GM18511 (cell line): ENCODE measurements around the gene KLHL14.
"Not testable (repeated sequence)": the region's sequence is repeated elsewhere in the genome, so short reads cannot be mapped to it uniquely, and the experiment has no call there.

Experiments
- ATAC-seq: cut with Tn5 transposase; IDR thresholded peaks from one replicate; pipeline ENCODE4 v1.9.1; 2021; ENCODE audit warnings: mild to moderate bottlenecking, moderate library complexity; ENCODE audit not compliant: unreplicated experiment

The KLHL14 gene

DNA sequence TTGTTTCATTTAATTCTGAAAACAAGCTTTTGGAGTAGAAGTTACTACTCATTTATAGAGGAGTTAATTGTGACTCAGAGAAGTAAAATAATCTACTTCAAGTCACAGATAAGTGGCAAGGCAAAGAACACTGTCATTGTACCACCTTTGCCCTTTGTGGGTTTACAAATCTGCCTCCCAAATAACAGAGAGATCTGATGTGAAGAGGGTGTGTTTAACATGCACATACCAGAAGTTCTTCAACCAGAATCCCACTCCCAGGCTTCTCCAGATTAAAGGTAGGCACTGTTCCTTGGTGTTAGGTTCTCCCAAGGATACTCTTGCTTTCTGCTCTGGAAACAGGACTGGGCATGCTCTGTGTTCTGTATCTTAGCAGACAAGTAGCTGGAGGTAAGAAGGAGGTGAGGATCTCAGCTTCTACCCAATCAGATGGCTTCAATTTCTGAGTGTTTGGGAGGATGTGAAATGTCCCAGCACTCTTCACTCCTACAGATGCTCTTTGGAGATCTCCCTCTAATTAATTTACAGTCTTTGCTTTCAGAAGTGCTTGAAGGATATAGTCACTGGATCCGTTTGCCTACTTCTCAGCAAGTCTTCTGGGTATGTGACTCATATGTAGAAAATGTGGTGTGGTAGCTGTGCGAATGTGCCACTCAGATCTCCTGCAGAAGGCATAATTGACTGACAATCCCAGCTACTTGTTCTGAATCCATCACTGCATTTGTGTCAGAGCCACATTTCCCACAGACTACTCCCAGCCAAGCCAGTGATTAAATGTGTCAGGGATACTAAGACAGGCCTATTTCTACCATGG is 111.1 kb downstream of the KLHL14 start:
- ATAC-seq: peak; percentile 45

GRCh38 chr18:32654507-32654906 is 118.3 kb downstream of the KLHL14 start:
- ATAC-seq: not testable (repeated sequence)

GRCh38 chr18:32637659-32638058 is 135.2 kb downstream of the KLHL14 start:
- ATAC-seq: not testable (repeated sequence)

GRCh38 chr18:32637226-32637625 is 135.6 kb downstream of the KLHL14 start:
- ATAC-seq: no peak

DNA sequence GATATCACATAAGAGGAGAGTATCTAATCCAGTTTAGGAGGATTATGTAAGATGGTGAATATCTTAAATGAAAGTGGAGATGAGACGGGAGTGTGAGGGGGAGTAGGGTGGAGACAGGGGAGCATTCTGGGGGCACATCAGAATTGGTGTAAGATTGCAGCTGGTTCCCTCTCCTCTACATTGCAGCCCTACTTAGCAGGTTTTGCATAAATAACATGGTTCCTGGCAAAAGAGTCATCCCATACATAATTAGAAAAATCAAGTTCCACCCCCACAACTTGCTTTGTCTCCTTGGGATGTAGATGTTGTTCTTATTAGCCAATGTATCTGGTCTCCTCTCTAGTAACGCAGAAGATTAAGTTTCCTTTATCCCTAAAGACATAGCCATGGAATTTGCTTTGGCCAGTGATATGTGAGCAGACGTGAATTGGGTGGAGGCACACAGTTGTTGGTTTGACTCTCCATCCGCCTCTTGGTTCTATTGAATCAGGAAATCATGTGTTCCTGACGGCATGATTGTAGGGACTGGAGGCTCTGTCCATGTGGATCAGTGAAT is 137.9 kb downstream of the KLHL14 start:
- no peak for ATAC-seq

DNA sequence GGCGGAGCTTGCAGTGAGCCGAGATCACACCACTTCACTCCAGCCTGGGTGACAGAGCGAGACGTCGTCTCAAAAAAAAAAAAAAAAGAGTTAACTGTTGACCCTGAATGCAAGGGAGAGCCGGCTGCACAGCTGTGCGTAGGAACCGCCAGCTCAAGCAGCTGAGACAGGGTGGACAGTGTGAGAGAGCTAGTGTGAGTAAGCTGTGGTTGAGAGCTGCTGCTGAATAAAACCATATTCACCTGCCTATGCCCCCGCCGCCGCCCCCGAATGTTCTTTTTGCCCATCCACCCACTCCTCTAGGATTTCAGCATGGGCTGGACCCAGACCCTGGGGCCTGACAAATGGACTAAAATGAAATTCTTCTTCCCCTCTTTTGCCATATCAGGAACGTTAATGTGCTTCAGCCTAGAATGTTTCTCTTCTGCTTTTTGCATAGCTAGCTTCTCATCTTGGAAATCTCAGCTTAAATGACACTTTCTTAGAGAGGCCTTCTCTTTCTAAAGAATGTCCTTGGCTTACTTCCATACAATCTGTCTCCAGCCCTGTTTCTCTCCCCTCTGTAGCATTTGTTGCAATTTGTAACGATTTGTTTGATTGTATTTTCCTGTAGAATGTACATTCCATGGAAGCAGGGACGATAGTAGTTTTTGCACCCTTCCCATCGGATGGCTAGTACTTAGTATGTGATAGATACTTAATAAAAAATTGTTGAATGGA is 142.7 kb downstream of the KLHL14 start:
- ATAC-seq: no peak

DNA sequence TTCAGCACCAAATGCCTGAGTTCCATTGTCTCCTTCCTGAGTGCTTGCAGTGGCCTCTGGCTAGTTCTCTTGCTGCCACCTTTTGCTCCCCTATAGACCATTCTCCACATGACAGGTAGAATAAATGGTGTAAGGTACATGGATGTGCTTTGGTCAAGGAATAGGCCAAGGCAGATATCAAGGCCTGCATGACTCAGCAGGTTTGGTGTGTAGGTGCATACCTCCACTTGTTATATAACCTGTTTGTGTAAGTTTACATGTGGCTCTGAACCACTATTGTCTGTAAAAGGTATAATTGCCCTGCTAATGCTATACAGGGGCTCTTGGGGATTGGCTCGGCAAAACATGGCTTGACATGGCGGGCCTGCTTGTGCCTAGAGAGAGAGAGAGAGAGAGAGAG is 143.5 kb downstream of the KLHL14 start:
- ATAC-seq: no peak

- no peak for ATAC-seq
Observed at GRCh38 chr18:32624182-32624723, 148.6 kb downstream of the KLHL14 start.

DNA sequence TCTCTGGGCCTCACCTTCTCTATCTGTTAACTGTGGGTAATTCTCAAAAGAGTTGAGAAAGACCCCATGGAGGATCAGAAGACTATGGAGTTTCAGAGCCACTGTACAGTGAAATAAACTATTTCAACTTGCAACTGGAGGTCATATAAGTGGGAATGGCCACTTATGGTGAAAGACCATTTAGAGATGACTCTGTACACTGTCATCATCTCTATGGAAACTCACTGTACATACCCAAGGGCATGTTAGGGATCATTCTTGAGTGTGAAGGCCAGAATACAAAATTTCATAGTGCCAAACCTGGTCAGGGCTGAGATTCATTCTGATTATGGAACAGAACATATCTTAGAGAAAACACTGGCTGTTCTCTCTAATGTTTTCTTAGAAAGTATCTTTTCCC is 149.3 kb downstream of the KLHL14 start:
- ATAC-seq: no peak
